ENCODE results near the gene FLT1.

- TF ChIP-seq, protein P1, sequence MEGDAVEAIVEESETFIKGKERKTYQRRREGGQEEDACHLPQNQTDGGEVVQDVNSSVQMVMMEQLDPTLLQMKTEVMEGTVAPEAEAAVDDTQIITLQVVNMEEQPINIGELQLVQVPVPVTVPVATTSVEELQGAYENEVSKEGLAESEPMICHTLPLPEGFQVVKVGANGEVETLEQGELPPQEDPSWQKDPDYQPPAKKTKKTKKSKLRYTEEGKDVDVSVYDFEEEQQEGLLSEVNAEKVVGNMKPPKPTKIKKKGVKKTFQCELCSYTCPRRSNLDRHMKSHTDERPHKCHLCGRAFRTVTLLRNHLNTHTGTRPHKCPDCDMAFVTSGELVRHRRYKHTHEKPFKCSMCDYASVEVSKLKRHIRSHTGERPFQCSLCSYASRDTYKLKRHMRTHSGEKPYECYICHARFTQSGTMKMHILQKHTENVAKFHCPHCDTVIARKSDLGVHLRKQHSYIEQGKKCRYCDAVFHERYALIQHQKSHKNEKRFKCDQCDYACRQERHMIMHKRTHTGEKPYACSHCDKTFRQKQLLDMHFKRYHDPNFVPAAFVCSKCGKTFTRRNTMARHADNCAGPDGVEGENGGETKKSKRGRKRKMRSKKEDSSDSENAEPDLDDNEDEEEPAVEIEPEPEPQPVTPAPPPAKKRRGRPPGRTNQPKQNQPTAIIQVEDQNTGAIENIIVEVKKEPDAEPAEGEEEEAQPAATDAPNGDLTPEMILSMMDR (IDR thresholded peaks at IDR 0.05; ENCODE audit: borderline replicate concordance, extremely low read depth, low read length, poor library complexity, severe bottlenecking) = no peak
- TF ChIP-seq EZH2 (IDR thresholded peaks at IDR 0.05; ENCODE audit: borderline replicate concordance, low read depth, low read length, severe bottlenecking) = no peak
Measured at GRCh38 chr13:28347456-28348371, 147.2 kb downstream of the FLT1 start.

Measured in DND-41 (cell line).